LoVo (cell line): ENCODE measurements around the gene TTF2.
"Not testable (repeated sequence)": the region's sequence is repeated elsewhere in the genome, so short reads cannot be mapped to it uniquely, and the experiment has no call there.

ENCODE experiments used
- DNase-seq: peaks from one replicate; pipeline ENCODE4 v3.0.0-alpha.2; 2016; ENCODE audit warnings: low spot score

TTF2 gene

DNA sequence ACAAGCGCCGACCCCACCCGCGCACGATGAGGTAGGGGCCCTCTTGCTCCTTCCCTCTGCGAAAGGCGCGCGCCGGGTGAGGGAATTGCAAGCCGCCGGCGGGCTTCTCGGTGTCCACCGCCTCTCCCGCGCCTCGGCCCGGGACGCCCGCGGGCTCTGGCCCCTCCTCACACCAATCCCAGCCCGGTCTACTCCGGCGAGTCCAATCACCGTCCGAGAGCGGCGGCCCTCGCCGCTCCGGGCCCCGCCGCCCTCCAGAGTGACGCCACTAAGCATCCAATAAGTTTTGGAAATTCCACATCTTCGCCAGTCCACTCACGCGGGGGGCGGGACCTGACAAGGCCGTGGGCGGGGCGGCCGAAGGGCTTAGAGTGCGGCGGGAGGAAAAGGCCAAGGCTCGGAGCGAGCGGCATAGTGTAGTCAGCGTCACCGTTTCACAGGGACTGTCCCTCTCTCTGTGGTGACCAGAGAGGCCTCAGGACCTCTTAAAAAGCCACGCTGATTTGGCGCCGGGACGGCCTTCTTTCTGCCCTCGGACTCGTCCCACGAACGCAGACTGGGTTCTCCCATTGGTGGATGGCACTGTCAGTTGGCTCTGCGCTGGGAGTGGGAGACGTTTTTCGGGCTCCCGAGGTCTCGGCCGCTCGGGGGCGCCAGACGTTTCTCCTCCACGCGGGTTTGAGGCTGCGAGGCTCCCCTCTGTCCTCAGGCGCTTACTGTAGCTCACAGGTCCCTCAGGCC lies 61.6 kb downstream of the TTF2 start, which contains the start of gene TRIM45:
TSS of gene TRIM45 (minus strand) at position 161 of the 741 bp plus-strand sequence. CDS start 548 bp downstream, outside the sequence.
- peak; percentile 93 for DNase-seq

DNA sequence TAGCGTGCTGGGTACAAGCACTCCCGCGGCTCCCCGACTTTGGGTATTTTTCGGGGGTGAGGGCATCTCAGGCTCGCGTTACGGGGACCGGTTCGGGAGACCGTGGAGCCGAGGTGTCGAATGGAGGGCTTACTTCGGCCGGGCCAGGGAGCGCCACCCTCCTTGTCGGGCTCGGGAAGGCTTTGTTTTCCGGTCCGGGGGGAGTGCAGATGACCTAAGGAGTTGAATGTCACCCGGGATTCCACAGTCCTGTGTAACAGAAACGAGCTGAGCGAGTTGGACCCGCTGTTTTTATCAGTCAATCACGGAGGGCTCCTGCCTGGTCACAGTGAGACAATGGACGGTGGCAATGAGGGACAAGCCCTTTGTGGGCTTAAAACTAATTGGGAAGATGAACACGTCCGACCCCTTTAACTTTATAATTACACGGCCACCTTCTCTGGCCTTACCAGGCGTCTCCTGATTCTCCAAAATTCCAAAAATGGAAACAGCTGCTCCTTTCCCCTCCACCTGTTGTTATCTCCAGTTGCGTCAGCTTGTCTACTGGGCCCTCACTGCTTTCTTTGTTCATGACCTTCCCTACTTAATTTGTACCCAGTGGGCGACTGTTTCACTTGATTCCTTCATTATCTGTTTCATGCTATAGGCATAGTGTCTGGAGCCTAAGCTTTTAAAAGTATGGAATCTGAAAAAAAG lies 62.4 kb downstream of the TTF2 start:
- no peak for DNase-seq

DNA sequence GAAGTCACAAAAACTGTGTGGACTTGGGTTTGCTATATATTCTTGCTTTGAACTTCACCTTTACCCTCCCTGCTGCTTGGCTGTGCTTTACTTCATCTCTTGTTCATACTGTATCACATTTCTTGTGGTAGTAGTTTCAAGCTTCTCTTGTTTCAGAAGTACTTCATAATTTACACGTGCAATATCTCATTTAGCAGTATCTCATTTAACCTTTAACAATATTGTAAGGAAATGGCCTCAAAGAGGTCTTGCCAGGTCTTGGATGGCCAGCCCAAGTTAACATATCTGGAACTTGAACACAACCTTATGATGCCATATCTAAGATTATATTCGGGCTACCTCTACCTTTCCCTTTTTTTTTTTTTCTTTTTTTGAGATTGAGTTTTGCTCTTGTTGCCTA lies 63.1 kb downstream of the TTF2 start:
- no peak for DNase-seq

DNA sequence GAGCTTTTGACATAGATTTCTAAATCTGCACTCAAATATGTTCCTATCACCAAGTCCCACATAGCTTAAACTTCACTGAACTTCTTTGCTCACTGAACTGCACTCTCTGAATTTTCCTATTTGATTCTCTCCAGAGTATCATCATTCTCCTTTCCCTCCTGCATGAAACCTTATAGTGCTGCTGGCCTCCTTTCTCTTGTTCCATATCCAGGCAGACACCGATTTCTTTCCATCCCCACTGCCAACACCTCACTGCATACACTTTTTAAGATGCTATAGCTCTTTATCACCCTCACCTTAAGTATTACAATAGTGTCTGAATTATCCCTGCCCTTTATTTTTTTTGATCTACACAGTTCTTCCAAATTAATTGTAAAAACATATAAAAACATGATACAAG lies 64.5 kb downstream of the TTF2 start:
- no peak for DNase-seq

DNA sequence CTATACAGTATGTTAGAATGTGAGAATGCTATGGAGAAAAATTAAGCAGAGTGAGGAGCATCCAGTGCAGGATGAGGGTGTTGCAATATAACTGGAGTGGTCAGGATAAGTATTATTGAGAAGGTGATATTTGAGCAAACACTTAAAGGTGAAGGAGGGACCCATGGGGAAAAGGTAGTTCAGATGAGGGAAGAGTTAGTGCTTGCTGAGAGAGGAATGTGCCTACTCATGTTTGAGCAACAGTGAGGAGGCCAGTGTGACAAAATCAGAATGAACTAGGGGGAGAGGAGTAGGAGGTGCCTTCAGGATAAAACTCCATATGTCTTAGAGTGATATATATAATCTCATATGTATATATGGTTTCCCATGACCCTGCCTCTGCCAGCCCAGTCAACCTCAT lies 67.7 kb downstream of the TTF2 start:
- DNase-seq: no peak

DNA sequence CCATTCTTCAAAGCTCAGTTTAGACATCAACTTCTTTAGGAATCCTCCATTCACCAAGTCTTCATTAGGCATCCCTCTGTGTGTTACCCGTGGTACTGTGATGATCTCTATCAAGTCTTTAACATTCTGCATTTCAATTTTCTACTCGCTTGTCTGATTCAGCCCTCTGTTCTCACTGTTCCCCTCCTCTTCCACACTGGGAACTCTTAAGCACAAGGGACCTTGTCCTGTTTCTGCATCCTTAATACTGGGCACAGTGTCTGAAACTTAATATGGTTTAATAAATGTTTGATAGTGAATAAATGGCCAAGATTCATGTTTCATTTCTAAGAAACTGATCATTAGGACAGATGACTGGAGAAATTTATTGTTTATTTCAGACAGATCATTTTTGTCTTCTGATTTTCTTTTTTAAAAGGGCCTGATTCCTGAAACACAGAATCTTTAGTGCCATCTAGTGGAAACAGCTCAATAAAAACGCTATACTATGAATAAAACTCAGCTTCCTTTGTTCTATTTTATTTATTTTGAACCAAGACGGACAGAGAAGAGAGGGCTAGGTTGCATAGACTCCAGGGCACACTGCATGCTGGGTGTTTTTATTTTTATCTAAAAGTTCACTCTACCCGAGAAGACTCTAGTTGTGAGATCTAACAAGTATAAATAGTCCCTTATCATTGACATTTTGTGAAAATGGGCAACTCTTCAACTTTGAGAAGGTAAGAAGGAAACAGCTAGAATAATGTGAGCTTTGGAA lies 68.4 kb downstream of the TTF2 start:
- DNase-seq: peak; percentile 49

DNA sequence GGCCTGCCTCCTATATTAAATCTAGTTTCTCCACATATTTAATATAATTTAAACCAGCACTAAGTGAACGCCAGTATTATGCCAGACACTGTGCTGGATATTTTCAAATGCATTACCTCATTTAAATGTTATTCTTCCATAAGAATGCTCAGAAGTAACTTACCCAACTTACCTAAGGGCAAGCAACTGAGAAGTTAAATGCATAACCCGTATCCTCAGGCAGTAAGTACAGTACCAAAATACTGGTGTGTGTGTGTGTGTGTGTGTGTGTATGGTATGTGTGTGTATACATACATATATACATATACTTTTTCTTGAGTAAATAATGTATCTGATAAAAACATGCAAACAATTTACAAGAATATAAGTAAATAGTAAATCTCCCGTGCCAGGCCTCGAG lies 70.4 kb downstream of the TTF2 start:
- no peak for DNase-seq

DNA sequence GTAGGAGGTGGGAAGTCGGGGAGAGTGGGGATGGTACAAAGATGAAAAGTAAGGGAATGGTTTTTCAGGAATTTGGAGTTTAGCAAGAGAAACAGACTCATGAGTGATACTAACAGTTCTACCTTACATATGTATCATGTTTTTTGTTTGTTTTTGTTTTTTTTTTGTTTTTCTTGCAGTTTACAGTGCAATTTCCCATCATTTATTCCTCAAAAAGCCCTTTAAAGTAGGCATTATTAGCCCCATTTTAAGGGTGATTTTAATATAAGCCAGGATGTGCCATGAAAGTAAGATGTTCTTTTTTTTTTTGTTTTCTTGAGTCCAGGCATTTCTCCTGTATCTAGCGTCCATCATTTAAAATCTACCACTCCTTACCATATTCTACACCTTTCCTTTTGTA lies 75.2 kb downstream of the TTF2 start:
- no peak for DNase-seq

DNA sequence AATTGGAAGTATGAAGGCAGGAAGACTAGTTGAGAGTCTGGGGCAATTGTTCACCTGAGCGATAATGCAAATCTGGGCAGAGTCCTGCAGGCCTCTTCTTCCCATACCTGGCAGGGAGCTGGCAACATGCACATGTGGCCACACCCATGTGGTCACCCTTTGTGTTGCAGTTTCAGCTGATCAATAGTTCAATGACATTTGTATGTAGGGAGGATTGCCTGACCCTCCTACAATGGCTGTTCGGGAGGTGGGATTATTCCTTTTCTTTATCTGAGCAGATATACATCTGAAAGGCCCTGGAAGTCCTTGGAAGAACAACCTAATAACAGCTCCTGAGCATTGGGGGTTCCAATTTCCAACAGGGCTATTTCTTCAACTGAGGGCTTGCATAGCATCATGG lies 76.6 kb downstream of the TTF2 start:
- DNase-seq: no peak

DNA sequence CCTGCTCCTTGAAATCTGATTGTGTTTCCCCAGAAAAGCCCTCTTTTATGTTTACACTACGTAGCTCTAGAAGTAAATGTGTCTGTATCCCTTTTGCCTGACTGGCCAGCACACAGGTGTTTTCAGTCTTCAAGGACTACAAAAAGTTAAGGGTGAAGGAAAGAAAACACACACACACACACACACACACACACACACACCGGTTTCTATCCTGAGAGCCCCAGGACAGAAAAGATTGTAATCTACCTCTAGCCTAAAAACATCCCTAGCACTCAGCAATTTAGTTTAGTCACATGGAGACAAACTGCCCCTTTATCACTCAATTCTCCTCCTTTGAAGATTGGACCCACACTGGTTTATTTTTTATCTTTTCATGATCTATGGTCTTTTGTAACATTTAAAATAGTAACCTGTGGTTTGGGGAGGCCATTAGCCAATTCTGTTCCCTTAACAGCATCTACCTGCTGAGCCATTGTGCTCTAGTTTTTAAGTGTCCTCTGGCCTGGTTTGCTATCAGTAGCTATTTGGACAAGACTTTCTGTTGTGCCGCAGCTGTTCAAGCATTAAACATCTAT lies 77.2 kb downstream of the TTF2 start:
- no peak for DNase-seq

DNA sequence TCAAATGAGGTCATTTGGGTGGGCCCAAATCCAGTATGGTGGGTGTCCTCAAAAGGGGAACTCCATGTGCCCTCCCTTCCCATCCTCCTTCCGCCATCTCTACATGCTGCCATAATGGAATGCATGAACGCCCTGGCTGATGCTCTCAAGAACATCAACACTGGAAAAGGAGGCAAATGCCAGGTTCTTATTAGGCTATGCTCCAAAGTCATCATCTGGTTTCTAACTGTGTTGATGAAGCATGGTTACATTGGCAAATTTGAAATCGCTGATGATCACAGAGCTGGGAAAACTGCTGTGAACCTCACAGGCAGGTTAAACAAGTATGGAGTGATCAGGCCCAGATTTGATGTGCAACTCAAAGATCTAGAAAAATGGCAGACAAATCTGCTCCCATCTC lies 78.0 kb downstream of the TTF2 start:
- no peak for DNase-seq

DNA sequence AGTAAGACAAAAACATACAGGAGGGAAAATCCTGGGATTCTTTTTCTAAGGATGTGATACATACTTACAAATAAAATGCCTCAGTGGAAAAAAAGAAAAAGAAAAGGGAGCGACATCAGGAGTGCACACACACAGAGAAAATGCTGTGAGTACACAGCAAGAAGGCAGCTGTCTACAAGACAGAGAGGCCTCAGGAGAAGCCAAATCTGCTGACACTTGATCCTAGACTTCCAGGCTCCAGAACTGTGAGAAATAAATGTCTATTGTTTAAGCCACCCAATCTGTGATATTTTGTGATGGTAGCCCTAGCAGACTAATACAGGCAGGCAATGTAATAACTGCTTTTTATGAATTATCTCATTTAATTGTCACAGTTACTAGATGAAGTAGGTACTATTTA lies 78.4 kb downstream of the TTF2 start:
- DNase-seq: no peak

DNA sequence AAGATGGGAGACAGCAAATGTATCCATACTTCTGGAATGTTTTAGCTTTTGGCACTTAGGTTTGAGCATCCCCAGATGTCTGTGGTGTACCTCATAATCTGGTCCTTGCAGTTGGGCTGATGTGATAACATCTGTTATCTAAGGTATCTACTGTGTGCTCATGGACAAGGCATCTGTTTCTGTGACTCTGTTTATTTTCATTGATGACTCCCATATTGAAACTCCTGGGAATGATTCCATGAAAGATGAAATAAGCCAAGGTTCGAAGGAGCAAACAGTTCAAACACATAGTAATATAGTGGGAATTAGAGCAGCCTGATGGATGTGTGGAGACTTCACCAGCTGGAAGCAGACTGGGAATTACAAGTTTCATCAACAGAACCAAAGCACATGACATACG lies 82.1 kb downstream of the TTF2 start:
- DNase-seq: no peak

DNA sequence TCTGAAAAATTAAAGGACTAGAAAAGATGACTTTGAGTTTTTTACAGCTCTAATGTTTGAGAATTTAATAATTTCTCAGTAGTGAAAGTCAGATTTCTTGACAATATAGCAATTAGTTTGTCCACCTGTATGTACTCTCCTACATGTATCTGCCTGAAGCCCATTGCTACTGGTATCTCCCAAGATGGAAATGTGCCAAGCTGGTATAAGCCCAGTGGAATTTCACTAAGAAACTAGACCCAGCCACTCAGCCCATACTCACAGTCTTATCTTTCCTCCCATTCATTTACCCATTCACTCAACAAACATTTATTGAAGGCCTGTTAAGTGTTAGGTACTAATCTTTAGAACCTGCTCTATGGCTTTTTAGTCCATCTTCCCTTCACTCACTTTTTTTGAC lies 83.0 kb downstream of the TTF2 start:
- no peak for DNase-seq

DNA sequence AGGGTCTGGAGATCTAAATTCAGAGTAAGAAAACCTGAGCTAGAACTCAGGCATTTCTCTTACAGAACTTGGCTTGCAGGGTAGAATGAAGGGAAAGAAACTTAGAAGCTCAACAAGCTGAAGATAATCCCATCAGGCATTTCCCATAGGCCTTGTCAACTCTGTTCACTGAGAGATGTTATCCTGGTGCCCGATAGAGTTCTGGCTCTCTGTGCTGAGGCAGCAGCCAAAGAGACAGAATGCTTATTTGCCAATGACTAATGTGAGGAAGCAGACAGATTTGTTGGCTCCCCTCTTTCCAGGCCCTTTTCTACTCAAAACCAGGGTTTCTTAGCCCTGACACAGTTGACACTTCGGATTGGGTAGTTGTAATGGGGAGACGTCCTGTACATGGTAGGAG lies 83.7 kb downstream of the TTF2 start:
- DNase-seq: no peak

DNA sequence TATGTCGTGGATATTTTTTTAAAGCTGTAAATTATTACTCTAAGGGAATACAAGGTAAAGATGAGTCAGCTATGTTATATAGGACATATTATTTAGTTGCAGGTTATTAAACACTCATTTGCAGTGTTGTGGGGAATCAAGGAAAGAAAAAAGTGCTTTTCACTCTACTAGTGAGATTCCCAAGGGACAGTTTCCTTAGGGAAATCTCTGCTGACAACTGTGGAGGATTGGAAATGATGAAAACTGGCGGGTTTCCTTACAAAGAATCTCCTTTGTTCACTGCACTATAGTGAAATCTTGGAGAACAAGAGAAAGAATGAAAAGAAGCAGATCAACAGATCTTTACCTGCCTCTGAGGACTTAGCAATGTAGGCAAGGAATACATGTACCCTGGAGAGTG lies 85.9 kb downstream of the TTF2 start:
- DNase-seq: no peak

DNA sequence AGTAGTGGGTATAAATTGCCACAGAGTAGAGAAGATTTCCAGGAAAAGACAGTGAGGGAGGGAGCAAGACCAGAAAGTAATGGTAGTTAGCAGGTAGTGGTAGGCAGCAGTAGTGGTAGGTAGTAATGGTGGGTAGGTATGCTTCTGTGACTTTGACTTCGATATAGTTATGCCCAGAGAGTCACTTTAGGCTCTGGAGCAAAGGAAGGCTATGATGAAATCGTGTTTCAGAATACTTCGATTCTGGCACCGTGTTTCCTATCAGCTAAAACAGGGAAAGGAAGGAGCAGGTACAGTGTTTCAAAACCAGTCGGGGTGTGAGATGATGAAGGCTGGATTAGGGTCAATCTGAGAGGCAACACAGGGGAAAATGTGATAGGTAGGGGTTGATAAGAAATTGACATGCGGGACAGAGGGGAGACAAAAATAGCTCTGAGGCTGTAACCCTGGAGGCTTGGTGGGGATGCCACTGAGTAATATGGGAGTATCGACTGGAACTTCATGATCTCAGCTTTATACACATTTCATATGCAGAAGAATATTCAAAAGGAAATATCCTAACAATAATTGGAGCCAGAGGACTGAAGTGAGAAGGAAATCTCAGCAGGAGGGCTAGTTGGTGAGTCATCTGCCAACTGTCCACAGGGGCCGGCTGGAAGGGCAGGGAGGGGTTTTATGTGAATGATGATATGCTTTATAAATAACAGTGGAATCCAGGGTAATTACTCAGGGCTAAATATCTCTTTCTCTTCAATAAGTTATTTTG lies 86.6 kb downstream of the TTF2 start:
- DNase-seq: peak; percentile 82

DNA sequence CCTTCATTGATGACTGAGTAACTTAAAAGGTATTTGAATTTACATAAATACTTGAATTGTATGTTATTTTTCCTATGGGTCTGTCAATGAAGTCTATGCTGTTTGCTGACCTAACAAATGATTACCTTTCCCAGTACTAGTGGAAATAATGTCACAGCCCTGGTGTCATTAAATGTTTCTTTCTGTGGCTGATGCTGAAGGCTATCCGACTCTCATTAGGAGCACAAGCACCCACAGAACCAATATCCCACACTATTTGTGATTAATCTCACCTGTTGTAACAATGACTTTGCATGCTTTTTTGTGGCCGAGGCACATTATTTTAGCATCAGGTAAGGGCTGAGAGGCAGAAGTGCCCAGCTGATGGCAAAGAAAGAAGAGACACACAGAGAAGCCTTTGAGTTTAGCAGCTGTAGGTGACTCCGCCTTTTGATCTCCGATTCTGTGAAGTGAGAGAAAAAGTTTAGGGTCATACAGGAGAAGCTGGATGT lies 87.3 kb downstream of the TTF2 start:
- DNase-seq: no peak

DNA sequence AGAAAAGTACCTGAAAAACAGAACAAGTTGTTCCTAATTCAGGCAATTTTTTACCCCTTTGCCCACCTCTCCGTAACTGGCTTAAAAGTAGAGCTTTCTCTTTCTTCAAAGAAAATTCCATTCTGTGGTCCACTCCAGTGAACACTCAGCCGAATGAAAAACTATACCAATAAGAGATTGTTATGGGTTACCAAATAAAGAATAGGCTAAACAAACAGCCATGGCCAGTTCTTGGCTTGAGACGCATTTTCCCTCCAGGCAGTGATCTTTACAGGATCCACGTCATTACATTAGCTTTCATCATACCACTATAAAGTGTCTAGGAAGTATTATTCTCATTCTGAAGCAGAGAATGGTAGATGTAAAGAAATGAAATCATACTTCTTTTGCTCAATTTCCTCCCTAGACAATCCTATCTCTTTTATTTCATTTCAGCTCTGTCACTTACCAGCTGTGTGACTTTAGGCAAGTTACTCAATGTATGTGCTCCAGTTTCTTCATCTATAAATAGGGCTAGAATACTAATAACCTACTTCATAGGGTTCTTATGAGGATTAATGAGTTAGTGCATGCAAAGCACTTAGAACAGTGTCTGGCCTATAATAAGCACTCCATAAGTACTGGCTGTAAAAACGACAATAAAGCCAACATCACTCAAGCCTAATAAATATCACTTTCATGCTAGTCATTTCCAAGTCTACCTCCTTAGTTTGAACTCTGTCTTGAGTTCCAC lies 87.9 kb downstream of the TTF2 start:
- DNase-seq: peak; percentile 42

DNA sequence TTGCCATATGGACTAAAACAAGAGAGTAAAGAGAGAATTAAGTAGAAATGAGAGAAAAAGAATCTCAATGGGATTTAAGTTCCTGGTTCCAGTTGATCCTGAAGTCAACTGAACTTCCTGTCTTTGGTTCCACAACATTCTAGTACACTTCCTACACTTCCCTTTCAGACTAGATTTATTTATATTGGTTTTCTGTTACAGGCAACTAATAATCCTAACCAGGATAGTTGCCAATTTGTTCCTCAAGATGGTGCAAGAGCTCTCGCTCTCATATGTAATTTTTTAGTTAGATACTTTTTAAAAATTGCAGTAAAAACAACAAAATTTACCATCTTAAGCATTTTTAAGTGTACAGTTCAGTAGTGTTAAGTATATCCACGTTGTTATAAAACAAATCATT lies 90.2 kb downstream of the TTF2 start:
- DNase-seq: no peak

DNA sequence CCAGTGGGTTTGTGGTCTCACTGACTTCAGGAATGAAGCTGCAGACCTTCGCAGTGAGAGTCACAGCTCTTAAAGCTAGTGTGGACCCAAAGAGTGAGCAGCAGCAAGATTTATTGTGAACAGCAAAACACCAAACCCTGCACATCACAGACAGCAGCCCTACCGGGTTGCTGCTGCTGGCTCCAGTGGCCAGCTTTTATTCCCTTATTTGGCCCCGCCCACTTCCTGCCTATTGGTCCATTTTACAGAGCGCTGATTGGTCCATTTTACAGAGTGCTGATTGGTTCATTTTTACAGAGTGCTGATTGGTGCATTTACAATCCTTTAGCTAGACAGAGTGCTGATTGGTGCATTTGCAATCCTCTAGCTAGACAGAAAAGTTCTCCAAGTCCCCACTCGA lies 91.2 kb downstream of the TTF2 start:
- DNase-seq: not testable (repeated sequence)
